Endodermal cell (in vitro differentiated cells): ENCODE measurements around the gene CYBC1. TPM values are rescaled to one million over a fixed set of nuclear protein-coding genes. Genes with fewer than 3 reads are reported as not detected.

Experiments used
- DNase-seq: peaks from one replicate; pipeline ENCODE4 v3.0.0-alpha.2; 2017
- H3K27ac ChIP-seq: 2 replicates; pipeline ENCODE4 v1.5.1; 2013; ENCODE audit warnings: mild to moderate bottlenecking, low read depth, low read length, moderate library complexity
- H3K27me3 ChIP-seq: 2 replicates; pipeline ENCODE4 v1.6.1; 2013; ENCODE audit warnings: mild to moderate bottlenecking, low read length, moderate library complexity; ENCODE audit not compliant: insufficient read depth, control insufficient read depth, poor library complexity, severe bottlenecking
- H3K36me3 ChIP-seq: 2 replicates; pipeline ENCODE4 v1.7.0; 2013; ENCODE audit warnings: mild to moderate bottlenecking, low read length, moderate library complexity; ENCODE audit not compliant: control insufficient read depth, insufficient read depth
- H3K4me1 ChIP-seq: one replicate; pipeline ENCODE4 v1.7.0; 2013; ENCODE audit warnings: low read length; ENCODE audit not compliant: control insufficient read depth, insufficient read depth
- H3K4me3 ChIP-seq: 2 replicates; pipeline ENCODE4 v1.5.1; 2013; ENCODE audit warnings: mild to moderate bottlenecking, low read length, moderate library complexity
- H3K9ac ChIP-seq: 2 replicates; pipeline ENCODE4 v1.6.1; 2013; ENCODE audit warnings: mild to moderate bottlenecking, low read length, moderate library complexity; ENCODE audit not compliant: poor library complexity, severe bottlenecking; ENCODE audit errors: extremely low read depth
- H3K9me3 ChIP-seq: 2 replicates; pipeline ENCODE4 v1.6.1; 2013; ENCODE audit warnings: mild to moderate bottlenecking, low read length, moderate library complexity; ENCODE audit not compliant: control insufficient read depth
- H3K27ac Mint-ChIP-seq: 2 replicates; pipeline ENCODE4 v1.8.0; 2020; ENCODE audit warnings: mixed read lengths
- H3K27me3 Mint-ChIP-seq: 2 replicates; pipeline ENCODE4 v1.8.0; 2021; ENCODE audit warnings: mild to moderate bottlenecking, mixed read lengths; ENCODE audit not compliant: insufficient read depth
- H3K36me3 Mint-ChIP-seq: 2 replicates; pipeline ENCODE4 v1.8.0; 2020; ENCODE audit warnings: low read depth, mixed read lengths
- H3K4me1 Mint-ChIP-seq: 2 replicates; pipeline ENCODE4 v1.8.0; 2020; ENCODE audit warnings: mixed read lengths
- H3K4me3 Mint-ChIP-seq: 2 replicates; pipeline ENCODE4 v1.8.0; 2020; ENCODE audit warnings: mild to moderate bottlenecking, moderate library complexity, mixed read lengths
- H3K9me3 Mint-ChIP-seq: 2 replicates; pipeline ENCODE4 v1.8.0; 2020; ENCODE audit warnings: mild to moderate bottlenecking, mixed read lengths
- WGBS, 2 experiments: methylation state at CpG; one replicate each; pipeline versions ENCODE4 v1.1.5 to v1.1.7; 2013; ENCODE audit warnings: missing lambda C conversion rate in 2 of 2, mixed read lengths in 1 of 2; ENCODE audit not compliant: insufficient coverage in 1 of 2, insufficient read length in 1 of 2; 5-methylcytosine and 5-hydroxymethylcytosine counted together
- total RNA-seq, 2 donors: library from RNA; stranded (reverse); fragmentation: NEBNext Ultra II Directional in 1 of 2; extraction: Animal tissue kit (Norgen Biotek cat#: 25700) in 1 of 2; gene quantifications; 2 replicates in 1 of 2; 3 replicates in 1 of 2; pipeline ENCODE4 v1.2.1, GENCODE V29; 2021
- TF ChIP-seq, protein P1 (sequence below): fragments of 200-600 bp; sonication (generic); conservative IDR thresholded peaks from 2 replicates; pipeline ENCODE4 v1.5.0; 2021; ENCODE audit warnings: antibody characterized with exemption, mild to moderate bottlenecking

Gene CYBC1
- total RNA-seq, 2 donors from 2014 or later: 71.2 to 88.5 TPM

- no peak overlapping the region for H3K9ac ChIP-seq
- no peak overlapping the region for H3K4me3 ChIP-seq
- no peak for DNase-seq
- 90 to 96% methylated on average over 7 to 8 of the region's 8 CpGs for WGBS, 2 experiments
- H3K4me3 Mint-ChIP-seq: no peak overlapping the region
- no peak overlapping the region for H3K27ac Mint-ChIP-seq
- H3K4me1 Mint-ChIP-seq: no peaks in the 10 kb centered on the region
- no peaks in the 10 kb centered on the region for H3K27me3 ChIP-seq
- H3K27me3 Mint-ChIP-seq: no peaks in the 10 kb centered on the region
- TF ChIP-seq, protein P1, sequence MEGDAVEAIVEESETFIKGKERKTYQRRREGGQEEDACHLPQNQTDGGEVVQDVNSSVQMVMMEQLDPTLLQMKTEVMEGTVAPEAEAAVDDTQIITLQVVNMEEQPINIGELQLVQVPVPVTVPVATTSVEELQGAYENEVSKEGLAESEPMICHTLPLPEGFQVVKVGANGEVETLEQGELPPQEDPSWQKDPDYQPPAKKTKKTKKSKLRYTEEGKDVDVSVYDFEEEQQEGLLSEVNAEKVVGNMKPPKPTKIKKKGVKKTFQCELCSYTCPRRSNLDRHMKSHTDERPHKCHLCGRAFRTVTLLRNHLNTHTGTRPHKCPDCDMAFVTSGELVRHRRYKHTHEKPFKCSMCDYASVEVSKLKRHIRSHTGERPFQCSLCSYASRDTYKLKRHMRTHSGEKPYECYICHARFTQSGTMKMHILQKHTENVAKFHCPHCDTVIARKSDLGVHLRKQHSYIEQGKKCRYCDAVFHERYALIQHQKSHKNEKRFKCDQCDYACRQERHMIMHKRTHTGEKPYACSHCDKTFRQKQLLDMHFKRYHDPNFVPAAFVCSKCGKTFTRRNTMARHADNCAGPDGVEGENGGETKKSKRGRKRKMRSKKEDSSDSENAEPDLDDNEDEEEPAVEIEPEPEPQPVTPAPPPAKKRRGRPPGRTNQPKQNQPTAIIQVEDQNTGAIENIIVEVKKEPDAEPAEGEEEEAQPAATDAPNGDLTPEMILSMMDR: no peak
- H3K36me3 Mint-ChIP-seq: peaks cover 37% of the 10 kb centered on the region
- no peaks in the 10 kb centered on the region for H3K9me3 Mint-ChIP-seq
- no peaks in the 10 kb centered on the region for H3K9me3 ChIP-seq
- no peaks in the 10 kb centered on the region for H3K4me1 ChIP-seq
- peaks cover 13% of the 10 kb centered on the region for H3K36me3 ChIP-seq
- no peak overlapping the region for H3K27ac ChIP-seq
These were observed 38.6 kb upstream of the CYBC1 start for GRCh38 chr17:82489117-82489516.

GRCh38 chr17:82487910-82488309 lies 37.4 kb upstream of the CYBC1 start:
- peaks cover 43% of the 10 kb centered on the region for H3K36me3 Mint-ChIP-seq
- DNase-seq: no peak

GRCh38 chr17:82486231-82487094 lies 35.9 kb upstream of the CYBC1 start:
- H3K27me3 Mint-ChIP-seq: no peaks in the 10 kb centered on the region
- H3K4me3 Mint-ChIP-seq: no peak overlapping the region

More at GRCh38 chr17:82487910-82488309, 37.4 kb upstream of the CYBC1 start:
- H3K27ac Mint-ChIP-seq: no peak overlapping the region
- Histone ChIP-seq H3K27ac (no peak overlapping the region), H3K4me1 (no peaks in the 10 kb centered on the region), H3K9me3 (no peaks in the 10 kb centered on the region), H3K4me3 (no peak overlapping the region), H3K36me3 (peaks cover 23% of the 10 kb centered on the region), H3K9ac (no peak overlapping the region), H3K27me3 (no peaks in the 10 kb centered on the region)
- H3K9me3 Mint-ChIP-seq: no peaks in the 10 kb centered on the region
- no peak overlapping the region for H3K4me3 Mint-ChIP-seq
- no peaks in the 10 kb centered on the region for H3K27me3 Mint-ChIP-seq
- WGBS, 2 experiments: 91 to 97% methylated on average over 8 to 14 of the region's 14 CpGs
- no peaks in the 10 kb centered on the region for H3K4me1 Mint-ChIP-seq
- TF ChIP-seq, protein P1: no peak

More at GRCh38 chr17:82486231-82487094, 35.9 kb upstream of the CYBC1 start:
- Histone ChIP-seq H3K36me3 (peaks cover 35% of the 10 kb centered on the region), H3K9ac (no peak overlapping the region), H3K9me3 (no peaks in the 10 kb centered on the region), H3K27me3 (no peaks in the 10 kb centered on the region), H3K27ac (no peak overlapping the region), H3K4me3 (no peak overlapping the region), H3K4me1 (no peaks in the 10 kb centered on the region)
- Mint-ChIP-seq H3K9me3 (no peaks in the 10 kb centered on the region), H3K36me3 (peaks cover 56% of the 10 kb centered on the region), H3K4me1 (no peaks in the 10 kb centered on the region), H3K27ac (no peak overlapping the region)
- WGBS, 2 experiments: 87 to 92% methylated on average over 9 to 13 of the region's 13 CpGs
- no peak for DNase-seq
- TF ChIP-seq, protein P1: no peak
